HG02973 (cell line): ENCODE data around the gene FBXL19.

Source experiments
- ATAC-seq: cut with Tn5 transposase; IDR thresholded peaks from one replicate; pipeline ENCODE4 v1.9.1; 2021; ENCODE audit warnings: moderate library complexity; ENCODE audit not compliant: unreplicated experiment

Gene FBXL19

GRCh38 chr16:30894540-30895368 lies 28.6 kb upstream of the FBXL19 start:
- no peak for ATAC-seq

DNA sequence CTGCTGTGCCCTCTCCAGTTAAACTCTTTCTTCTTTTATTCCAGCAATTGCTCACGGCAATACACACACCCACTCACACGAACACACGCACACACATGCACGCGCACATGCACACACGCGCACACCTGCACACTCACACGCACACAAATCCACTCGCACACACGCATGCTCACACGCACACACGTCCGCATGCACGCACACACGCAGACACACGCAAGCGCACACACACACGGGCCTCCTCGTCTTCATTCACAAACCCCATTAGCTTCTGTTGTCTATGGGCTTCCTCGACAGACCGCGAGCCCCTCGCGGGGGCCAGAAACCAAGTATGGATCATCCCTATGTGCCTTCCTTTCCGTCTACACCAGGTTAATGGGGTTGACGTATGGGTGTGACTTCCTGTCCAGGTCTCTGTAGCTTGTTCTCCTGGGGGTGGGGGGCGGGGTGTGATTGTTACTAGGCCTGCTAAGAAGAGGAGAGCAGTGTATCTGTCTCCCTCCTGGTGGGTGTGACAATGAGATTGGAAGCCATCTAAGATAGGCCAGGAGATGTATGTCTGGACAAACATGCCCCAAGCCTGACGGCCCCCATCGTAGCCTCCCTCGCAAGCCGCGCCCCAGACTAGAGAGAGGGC lies 27.6 kb upstream of the FBXL19 start:
- no peak for ATAC-seq

DNA sequence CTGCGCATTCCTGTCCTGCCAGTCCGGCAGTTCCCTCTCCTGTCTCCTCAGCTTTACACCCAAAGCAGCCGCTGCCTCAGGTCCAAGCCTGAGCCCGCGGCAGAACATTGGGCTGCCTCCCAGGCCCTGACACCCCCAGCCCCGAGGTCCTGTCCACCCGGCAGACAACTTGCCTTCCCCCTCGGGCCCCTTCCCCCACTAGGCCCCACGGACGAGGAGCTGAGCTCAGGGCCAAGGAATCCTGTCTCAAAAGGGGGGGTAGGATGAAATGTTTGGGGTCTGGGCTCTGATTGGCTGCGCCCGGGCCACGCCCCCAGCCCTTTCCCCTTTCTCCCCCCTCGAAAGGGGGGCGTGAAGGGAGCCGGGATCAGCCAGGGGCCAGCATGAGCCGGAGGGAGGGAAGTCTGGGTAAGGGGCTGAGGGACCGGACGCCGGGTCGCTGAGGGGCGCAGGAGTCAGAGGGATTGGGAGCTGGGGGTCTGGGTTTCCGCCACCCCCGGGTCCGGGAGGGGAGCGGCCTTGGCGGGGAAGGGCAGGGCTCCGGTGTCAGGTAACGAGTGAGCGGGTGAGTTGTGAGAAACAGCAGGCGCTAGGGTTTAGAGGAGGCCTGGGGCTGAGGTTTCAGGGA lies 27.0 kb upstream of the FBXL19 start, which contains the start of gene CTF1:
CTF1 (plus strand) TSS at position 354 of the 628 bp plus-strand sequence; CDS start at position 384, 30 bp downstream.
- ATAC-seq = no peak

GRCh38 chr16:30896889-30897733 lies 26.3 kb upstream of the FBXL19 start:
- ATAC-seq = no peak

DNA sequence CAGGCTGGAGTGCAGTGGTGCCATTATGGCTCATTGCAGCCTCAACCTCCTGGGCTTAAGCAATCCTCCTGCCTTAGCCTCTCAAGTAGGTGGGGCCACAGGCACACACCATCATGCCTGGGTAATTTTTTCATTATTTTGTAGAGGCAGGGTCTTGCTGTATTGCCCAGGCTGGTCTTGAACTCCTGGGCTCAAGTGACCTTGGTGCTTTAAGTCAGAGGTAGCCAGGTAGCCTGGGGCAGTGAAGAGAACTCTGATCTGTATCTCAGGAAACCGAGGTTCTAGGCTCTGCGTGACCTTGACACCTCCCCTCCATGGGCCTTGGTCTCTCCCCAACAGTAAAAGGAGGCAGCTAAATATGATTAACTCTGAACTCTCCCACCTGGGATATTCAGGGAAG lies 23.6 kb upstream of the FBXL19 start:
- no peak for ATAC-seq

DNA sequence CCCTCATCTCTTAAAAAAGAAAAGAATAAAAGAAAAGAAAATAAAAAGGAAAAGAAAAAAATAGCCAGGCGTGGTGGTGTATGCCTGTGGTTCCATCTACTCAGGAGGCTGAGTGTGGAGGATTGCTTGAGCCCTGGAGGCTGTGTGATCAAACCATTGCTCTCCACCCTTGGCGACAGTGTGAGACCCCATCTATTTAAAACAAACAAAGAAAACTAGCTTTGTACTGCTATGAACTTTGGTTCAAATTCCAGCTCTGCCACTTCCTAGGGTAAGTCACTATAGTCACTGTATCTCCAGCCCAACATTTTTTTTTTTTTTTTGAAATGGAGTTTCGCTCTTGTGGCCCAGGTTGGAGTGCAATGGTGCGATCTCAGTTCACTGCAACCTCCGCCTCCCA lies 22.8 kb upstream of the FBXL19 start:
- ATAC-seq = no peak

DNA sequence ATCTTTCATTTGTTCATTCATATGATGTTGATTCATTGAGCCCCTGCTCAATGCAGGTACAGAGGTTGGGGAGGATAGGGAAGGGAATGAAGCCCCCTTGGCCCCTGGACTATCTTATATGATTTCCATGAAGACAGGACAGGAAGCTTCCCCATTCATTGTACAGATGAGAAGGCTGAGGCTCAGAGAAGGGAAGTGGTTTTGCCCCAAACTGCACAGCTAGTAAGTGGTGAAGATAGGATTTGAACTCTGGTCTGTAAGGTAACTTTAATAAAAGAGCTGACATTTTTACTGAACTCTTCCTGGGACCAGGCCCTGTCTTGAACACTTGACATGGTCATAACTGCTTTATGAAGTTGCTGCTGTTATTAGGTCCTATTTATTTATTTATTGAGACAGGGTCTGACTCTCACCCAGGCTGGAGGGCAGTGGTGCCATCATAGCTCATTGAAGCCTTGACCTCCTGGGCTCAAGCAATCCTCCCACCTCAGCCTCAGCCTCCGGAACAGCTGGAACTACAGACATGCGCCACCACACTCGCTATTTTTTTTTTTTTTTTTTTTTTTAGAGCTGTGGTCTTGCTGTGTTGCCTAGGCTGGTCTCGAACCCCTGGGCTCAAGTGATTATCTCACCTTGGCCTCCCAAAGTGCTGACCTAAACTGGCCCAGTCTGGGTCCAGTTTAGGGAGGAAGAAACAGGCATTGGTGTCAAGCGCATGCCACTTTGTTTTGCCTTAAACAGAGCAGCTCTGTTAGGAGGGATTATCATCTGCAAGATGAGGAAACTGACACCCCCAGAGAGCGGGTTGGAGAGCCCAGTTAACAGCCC lies 22.0 kb upstream of the FBXL19 start:
- no peak for ATAC-seq

DNA sequence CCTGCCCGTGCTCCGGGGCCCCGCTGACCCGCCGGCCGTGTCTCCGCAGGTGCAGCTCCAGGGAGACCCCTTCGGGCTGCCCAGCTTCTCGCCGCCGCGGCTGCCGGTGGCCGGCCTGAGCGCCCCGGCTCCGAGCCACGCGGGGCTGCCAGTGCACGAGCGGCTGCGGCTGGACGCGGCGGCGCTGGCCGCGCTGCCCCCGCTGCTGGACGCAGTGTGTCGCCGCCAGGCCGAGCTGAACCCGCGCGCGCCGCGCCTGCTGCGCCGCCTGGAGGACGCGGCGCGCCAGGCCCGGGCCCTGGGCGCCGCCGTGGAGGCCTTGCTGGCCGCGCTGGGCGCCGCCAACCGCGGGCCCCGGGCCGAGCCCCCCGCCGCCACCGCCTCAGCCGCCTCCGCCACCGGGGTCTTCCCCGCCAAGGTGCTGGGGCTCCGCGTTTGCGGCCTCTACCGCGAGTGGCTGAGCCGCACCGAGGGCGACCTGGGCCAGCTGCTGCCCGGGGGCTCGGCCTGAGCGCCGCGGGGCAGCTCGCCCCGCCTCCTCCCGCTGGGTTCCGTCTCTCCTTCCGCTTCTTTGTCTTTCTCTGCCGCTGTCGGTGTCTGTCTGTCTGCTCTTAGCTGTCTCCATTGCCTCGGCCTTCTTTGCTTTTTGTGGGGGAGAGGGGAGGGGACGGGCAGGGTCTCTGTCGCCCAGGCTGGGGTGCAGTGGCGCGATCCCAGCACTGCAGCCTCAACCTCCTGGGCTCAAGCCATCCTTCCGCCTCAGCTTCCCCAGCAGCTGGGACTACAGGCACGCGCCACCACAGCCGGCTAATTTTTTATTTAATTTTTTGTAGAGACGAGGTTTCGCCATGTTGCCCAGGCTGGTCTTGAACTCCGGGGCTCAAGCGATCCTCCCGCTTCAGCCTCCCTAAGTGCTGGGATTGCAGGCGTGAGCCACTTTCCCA lies 21.1 kb upstream of the FBXL19 start:
- no peak for ATAC-seq

GRCh38 chr16:30903002-30903401 lies 20.4 kb upstream of the FBXL19 start:
- no peak for ATAC-seq

- ATAC-seq = no peak
These were observed 19.8 kb upstream of the FBXL19 start for GRCh38 chr16:30903596-30903995.

DNA sequence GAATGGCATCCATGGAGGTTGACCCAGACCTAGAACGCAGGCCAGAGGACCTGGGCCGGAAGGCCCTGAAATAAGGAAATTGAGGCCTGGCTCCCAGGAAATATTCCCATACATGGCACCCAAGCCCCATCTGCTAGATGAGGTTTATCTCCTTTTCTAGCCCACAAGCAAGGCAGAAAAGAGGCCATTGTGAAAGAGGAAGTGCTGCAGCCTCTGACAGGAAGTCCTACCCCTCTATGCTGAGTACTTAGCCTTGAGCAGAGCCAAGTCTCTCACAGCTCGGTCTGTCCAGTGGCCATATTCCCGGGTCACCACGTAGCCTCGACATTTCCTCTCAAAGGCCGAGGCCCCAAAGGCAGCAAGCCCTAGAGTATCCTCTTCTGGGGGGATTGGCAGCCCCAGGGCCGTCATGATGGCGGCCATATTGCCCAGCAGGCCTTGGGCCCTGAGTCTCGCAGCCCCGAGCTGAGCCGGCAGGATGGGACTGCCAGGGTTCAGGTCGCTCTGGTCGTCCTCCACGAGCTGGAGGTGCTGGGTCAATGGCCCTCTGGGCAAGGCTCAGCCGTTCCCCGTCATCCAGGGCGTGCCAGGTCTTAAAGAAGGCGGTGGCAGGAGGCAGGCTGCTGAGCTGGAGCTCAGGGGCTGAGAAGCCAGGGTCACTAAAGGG lies 19.1 kb upstream of the FBXL19 start:
- ATAC-seq = no peak

- no peak for ATAC-seq
These were observed 16.3 kb upstream of the FBXL19 start for GRCh38 chr16:30907064-30907463.

GRCh38 chr16:30910427-30911029 lies 12.8 kb upstream of the FBXL19 start:
- ATAC-seq = no peak

- ATAC-seq = no peak
These were observed 10.5 kb upstream of the FBXL19 start for GRCh38 chr16:30912794-30913412.

GRCh38 chr16:30914830-30915229 lies 8.5 kb upstream of the FBXL19 start:
- ATAC-seq = no peak

- ATAC-seq = no peak
These were observed 4.8 kb upstream of the FBXL19 start for GRCh38 chr16:30918614-30919013.

GRCh38 chr16:30920891-30921290 lies 2.5 kb upstream of the FBXL19 start:
- ATAC-seq = no peak

- ATAC-seq = no peak
These were observed 2.0 kb upstream of the FBXL19 start for GRCh38 chr16:30921459-30921747.
